ENCODE data around the gene RIMKLB.
A peak's percentile ranks its signal among the peaks of the same experiment; 100 is the strongest.

Gene RIMKLB

GRCh38 chr12:8773461-8773860, 75.7 kb downstream of the RIMKLB start (continued):
- no peak for TF ChIP-seq ARNTL (CRISPR knock-in tag; IDR thresholded peaks at IDR 0.05; ENCODE audit: borderline replicate concordance, low read depth)

- no peak for ATAC-seq
- TF ChIP-seq PATZ1 (CRISPR knock-in tag; IDR thresholded peaks at IDR 0.05; ENCODE audit: borderline replicate concordance) (no peak), TOX (CRISPR knock-in tag; IDR thresholded peaks at IDR 0.05; ENCODE audit: borderline replicate concordance) (no peak), ZNF8 (CRISPR knock-in tag; IDR thresholded peaks at IDR 0.05) (no peak), SNAI2 (CRISPR knock-in tag; IDR thresholded peaks at IDR 0.05) (no peak), ZNF565 (CRISPR knock-in tag; conservative IDR thresholded peaks at IDR 0.05; ENCODE audit: low read depth) (no peak), ARNTL (CRISPR knock-in tag; IDR thresholded peaks at IDR 0.05; ENCODE audit: borderline replicate concordance, low read depth) (no peak), ESRRG (CRISPR knock-in tag; IDR thresholded peaks at IDR 0.05) (no peak), TSHZ2 (CRISPR knock-in tag; IDR thresholded peaks at IDR 0.05) (no peak), GLIS3 (CRISPR knock-in tag; IDR thresholded peaks at IDR 0.05) (no peak), PPARA (CRISPR knock-in tag; IDR thresholded peaks at IDR 0.05; ENCODE audit: borderline replicate concordance) (no peak), ISL1 (CRISPR knock-in tag; IDR thresholded peaks at IDR 0.05) (no peak)
Measured at GRCh38 chr12:8779281-8779680, 81.5 kb downstream of the RIMKLB start.

GRCh38 chr12:8779862-8780261, 82.1 kb downstream of the RIMKLB start:
- ATAC-seq = no peak
- TF ChIP-seq OSR1 (CRISPR knock-in tag; IDR thresholded peaks at IDR 0.05) (no peak), TOX (CRISPR knock-in tag; IDR thresholded peaks at IDR 0.05; ENCODE audit: borderline replicate concordance) (no peak), PPARA (CRISPR knock-in tag; IDR thresholded peaks at IDR 0.05; ENCODE audit: borderline replicate concordance) (no peak), ZNF70 (CRISPR knock-in tag; IDR thresholded peaks at IDR 0.05) (no peak), CREB5 (CRISPR knock-in tag; IDR thresholded peaks at IDR 0.05; ENCODE audit: low read depth) (no peak), CSRNP3 (CRISPR knock-in tag; IDR thresholded peaks at IDR 0.05) (no peak), ARNTL (CRISPR knock-in tag; IDR thresholded peaks at IDR 0.05; ENCODE audit: borderline replicate concordance, low read depth) (no peak), PATZ1 (CRISPR knock-in tag; IDR thresholded peaks at IDR 0.05; ENCODE audit: borderline replicate concordance) (no peak)

GRCh38 chr12:8780389-8780788, 82.6 kb downstream of the RIMKLB start:
- TF ChIP-seq ZFP30 (CRISPR knock-in tag; IDR thresholded peaks at IDR 0.05) = no peak
- peak; percentile 86 for ATAC-seq
